ACC112 (cell line): ENCODE results near the gene DCAF8.

Experiments used
- H2AFZ ChIP-seq: fragments of 200-600 bp; sonication (generic); one replicate; pipeline ENCODE4 v1.6.0; 2017; ENCODE audit warnings: antibody characterized with exemption, low read length; ENCODE audit not compliant: unreplicated experiment
- H3K27ac ChIP-seq: fragments of 200-600 bp; sonication (generic); 2 replicates; pipeline ENCODE4 v1.5.1; 2014; ENCODE audit warnings: low read depth, mild to moderate bottlenecking, antibody characterized with exemption, low read length, moderate library complexity
- H3K27me3 ChIP-seq: fragments of 200-600 bp; sonication (generic); 2 replicates; pipeline ENCODE4 v1.6.1; 2014; ENCODE audit warnings: mild to moderate bottlenecking, antibody characterized with exemption, low read length, moderate library complexity, mixed read lengths; ENCODE audit not compliant: insufficient read depth
- H3K36me3 ChIP-seq: fragments of 200-600 bp; sonication (generic); 2 replicates; pipeline ENCODE4 v1.6.1; 2016; ENCODE audit warnings: mild to moderate bottlenecking, antibody characterized with exemption, low read length, moderate library complexity, mixed read lengths; ENCODE audit not compliant: insufficient read depth
- H3K4me1 ChIP-seq: fragments of 200-600 bp; sonication (generic); one replicate; pipeline ENCODE4 v1.6.1; 2016; ENCODE audit warnings: low read length, mixed read lengths; ENCODE audit not compliant: insufficient read depth, unreplicated experiment, control insufficient read depth
- H3K4me3 ChIP-seq: fragments of 200-600 bp; sonication (generic); 2 replicates; pipeline ENCODE4 v1.5.1; 2014; ENCODE audit warnings: mild to moderate bottlenecking, low read depth, low read length
- H3K79me2 ChIP-seq: fragments of 200-600 bp; sonication (generic); one replicate; pipeline ENCODE4 v1.6.0; 2016; ENCODE audit warnings: low read length; ENCODE audit not compliant: control insufficient read depth, unreplicated experiment, insufficient read depth

DCAF8 gene

DNA sequence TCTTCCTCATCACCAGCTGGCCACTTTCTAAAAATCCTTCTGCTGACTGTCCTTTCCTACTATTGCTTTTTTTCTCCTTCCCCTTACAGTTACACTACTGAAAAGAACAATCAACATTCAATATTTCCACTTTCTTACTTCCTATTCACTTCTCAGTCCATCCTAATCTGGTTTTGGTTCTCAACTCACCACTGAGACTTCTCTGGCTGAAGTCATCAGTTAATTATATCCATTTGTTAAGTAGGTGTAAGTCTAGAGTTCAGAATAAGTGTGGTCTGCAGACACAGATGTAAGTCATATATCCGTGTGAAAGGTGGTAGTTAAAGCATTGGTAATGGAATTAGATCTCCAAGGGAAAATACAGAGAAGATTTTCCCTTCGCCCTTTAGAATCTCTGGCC lies 35.7 kb downstream of the DCAF8 start:
- Histone ChIP-seq H3K79me2 (no peaks in the 10 kb centered on the region), H3K36me3 (peaks cover 52% of the 10 kb centered on the region), H3K27me3 (no peaks in the 10 kb centered on the region), H3K27ac (no peak overlapping the region), H2AFZ (no peak overlapping the region), H3K4me1 (no peaks in the 10 kb centered on the region), H3K4me3 (no peak overlapping the region)

DNA sequence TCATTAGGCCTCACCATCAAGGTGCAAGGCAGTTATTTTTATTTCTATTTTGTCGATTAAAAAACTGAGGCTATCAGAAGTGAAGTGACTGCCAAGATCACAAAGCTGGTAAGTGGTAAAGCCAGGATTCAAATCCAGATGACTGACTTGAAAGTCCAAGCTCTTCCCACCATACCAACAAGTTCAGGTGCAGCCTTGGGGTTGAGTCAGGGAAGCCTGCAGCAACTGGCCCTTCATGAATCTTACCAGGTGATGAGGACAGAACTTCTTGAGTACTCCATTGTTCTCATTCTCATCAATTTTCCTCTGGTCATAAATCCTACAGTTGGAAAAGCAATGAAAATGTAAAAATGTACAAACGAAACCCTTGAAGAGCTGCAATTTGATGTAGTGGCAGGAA lies 37.0 kb downstream of the DCAF8 start:
- H3K27ac ChIP-seq, result no peak overlapping the region
- no peaks in the 10 kb centered on the region for H3K79me2 ChIP-seq
- H3K4me3 ChIP-seq, result no peak overlapping the region
- H2AFZ ChIP-seq, result no peak overlapping the region
- no peaks in the 10 kb centered on the region for H3K27me3 ChIP-seq
- H3K4me1 ChIP-seq, result no peaks in the 10 kb centered on the region
- H3K36me3 ChIP-seq, result peaks cover 51% of the 10 kb centered on the region

DNA sequence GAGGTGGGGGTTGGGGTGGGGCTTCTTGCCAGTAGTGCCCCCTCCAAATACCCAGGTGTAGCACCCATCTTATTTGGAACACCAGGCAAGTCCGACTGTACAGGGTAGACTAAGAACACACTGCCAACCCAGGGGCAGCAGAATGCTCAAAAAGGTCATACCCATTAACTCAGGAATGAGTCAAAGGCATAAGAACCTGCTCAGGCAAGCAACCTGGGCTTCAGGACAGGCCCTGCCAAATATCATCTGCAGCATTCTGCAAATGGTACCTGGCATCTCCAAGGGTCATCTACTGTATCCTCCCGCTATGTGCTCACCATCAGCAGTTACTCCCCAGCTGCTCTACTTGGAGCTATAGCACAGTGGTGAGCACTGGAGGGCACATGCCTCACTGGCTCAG lies 37.7 kb downstream of the DCAF8 start:
- Histone ChIP-seq H3K79me2 (no peaks in the 10 kb centered on the region), H2AFZ (no peak overlapping the region), H3K27ac (no peak overlapping the region), H3K36me3 (peaks cover 51% of the 10 kb centered on the region), H3K4me3 (no peak overlapping the region), H3K27me3 (no peaks in the 10 kb centered on the region), H3K4me1 (no peaks in the 10 kb centered on the region)

DNA sequence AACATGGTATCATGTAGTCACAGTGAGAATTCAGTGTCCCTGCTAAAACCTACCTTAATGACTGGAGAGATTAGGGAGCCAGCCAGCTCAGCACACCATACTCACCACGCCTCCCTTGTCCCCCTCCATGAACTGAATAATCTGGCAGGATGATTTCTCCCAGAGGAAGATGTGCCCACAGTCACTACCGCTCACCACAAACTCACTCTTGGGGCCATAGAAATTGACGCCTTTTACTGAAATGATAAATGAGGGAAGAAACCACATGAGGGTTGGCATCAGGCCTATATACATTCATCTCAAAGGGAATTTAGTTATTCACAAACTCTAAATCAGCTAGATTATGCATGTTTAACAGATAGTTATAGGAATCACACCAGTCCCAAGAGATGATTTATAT lies 39.8 kb downstream of the DCAF8 start:
- H3K79me2 ChIP-seq, result no peaks in the 10 kb centered on the region
- H2AFZ ChIP-seq, result no peak overlapping the region
- no peaks in the 10 kb centered on the region for H3K27me3 ChIP-seq
- H3K36me3 ChIP-seq, result peaks cover 53% of the 10 kb centered on the region
- H3K4me3 ChIP-seq, result no peak overlapping the region
- no peak overlapping the region for H3K27ac ChIP-seq
- peaks cover 16% of the 10 kb centered on the region for H3K4me1 ChIP-seq

DNA sequence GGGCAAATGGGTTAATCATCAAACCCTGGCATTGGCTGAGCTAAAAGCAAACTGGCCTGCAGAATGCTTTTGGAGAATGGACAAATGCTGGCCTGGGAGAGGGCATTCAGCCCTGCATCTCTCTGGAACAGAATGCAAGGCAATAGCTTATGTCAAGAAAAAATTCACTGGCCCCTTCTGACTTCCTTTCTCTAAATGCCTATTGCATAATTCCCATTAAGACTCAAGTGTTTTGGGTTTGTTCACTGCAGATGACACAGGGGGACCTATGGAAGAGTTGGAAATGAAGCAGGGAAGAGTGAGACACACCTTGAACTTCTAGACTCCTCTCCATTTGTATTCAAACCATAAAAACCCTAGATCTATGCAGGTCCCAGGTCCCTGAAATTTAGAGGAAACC lies 41.3 kb downstream of the DCAF8 start:
- H3K4me3 ChIP-seq, result no peak overlapping the region
- peaks cover 21% of the 10 kb centered on the region for H3K4me1 ChIP-seq
- no peak overlapping the region for H2AFZ ChIP-seq
- no peaks in the 10 kb centered on the region for H3K79me2 ChIP-seq
- no peaks in the 10 kb centered on the region for H3K27me3 ChIP-seq
- H3K36me3 ChIP-seq, result peaks cover 44% of the 10 kb centered on the region; the same call in 1 of the 2 replicates
- no peak overlapping the region for H3K27ac ChIP-seq

DNA sequence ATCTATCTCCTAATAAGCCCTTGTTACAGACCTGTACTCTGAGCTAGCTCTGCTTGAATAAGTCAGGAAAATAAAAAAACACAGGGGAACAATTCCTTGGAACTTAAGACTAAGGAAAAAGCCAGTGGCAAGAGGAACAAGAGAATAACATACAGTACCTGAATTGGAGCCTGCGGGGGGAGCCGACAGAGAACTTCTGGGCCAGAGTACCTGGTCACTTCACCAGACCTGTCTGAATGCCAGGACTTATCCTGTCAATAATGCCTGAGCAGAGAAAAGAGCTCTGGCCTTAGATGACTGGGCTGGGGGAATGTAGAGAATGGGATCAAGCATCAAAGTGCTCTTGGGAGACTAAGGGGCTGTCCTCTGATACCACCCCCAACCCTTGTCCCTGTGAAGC lies 42.0 kb downstream of the DCAF8 start:
- H3K79me2 ChIP-seq, result no peaks in the 10 kb centered on the region
- H3K27me3 ChIP-seq, result no peaks in the 10 kb centered on the region
- no peak overlapping the region for H2AFZ ChIP-seq
- H3K27ac ChIP-seq, result no peak overlapping the region
- H3K4me3 ChIP-seq, result no peak overlapping the region
- peaks cover 52% of the 10 kb centered on the region; the same call in 1 of the 2 replicates for H3K36me3 ChIP-seq
- peaks cover 21% of the 10 kb centered on the region for H3K4me1 ChIP-seq

DNA sequence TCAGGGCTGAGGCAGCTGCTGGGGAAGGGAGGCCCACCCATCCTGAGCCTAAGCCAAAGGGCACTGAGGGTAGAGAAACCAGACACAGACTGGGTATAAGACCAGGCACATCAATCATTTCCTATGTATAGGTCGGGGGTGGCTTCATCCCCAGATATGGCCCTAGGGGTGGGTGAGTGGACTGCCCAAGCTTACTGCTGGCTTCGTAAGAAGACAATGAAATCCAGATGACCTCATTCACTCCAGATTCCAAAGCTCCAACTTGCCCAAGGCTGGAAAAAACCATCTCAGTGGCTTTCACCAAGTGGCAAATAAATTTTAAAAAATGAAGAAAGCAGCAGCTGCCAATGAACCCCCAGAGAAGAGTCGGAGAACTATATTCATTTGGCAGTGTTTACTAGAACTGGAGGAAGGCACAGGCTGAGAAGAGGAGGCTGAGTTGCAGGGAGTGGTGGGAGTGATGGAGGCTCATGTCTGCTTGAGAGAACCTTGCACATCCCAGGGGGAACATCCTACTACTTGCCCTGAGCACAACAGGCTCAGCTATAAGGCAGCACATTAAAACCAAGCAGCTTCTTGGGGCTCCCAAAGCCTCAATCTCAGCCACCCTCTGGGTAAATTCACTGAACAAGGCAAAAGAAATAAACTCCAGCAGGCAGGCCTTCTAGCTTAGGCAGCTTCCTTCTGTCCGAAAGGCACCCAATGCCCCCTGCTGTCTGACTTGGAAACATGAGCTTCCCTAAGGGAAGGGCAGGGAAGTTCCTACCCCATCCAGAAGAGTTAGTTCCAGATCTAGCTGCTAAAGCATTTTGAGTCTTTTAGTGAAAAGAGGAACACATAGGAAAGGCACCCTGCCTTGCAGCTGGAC lies 43.1 kb downstream of the DCAF8 start:
- Histone ChIP-seq H3K79me2 (no peaks in the 10 kb centered on the region), H3K36me3 (peaks cover 51% of the 10 kb centered on the region; the same call in 1 of the 2 replicates), H3K27ac (peak overlapping the region; percentile 36; the same call in 1 of the 2 replicates), H3K27me3 (no peaks in the 10 kb centered on the region), H3K4me1 (peaks cover 21% of the 10 kb centered on the region), H2AFZ (no peak overlapping the region), H3K4me3 (no peak overlapping the region)

DNA sequence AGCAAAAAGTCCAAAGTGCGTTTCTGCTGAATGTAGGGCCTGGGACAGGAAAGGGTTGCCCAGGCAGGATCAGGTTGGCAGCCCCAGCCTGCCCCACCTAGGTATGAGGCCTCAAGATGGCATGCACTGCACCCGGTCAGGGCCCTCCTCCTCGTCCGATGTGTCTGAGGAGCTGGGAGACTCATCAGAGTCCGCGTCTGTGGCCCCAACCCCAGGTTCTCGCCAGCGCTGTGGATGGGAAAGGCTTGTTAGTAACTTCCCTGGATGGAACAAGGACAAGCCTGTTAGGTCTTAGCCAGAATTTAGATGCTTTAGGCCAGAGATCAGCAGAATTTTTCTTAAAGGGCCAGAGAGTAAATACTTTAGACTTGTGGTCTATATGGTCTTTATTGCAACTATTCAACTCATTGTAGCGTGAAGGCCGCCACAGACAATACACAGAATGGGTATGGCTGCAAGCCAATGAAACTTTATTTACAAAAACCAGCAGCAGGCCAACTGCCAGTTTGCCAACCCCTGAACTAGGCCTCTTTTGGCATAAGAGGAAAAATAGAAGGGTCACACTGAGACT lies 44.8 kb downstream of the DCAF8 start:
- Histone ChIP-seq H3K4me3 (no peak overlapping the region), H3K79me2 (peaks cover 5% of the 10 kb centered on the region), H2AFZ (no peak overlapping the region), H3K27me3 (no peaks in the 10 kb centered on the region), H3K36me3 (peaks cover 42% of the 10 kb centered on the region; the same call in 1 of the 2 replicates), H3K27ac (peak overlapping the region; percentile 38), H3K4me1 (peaks cover 21% of the 10 kb centered on the region)

DNA sequence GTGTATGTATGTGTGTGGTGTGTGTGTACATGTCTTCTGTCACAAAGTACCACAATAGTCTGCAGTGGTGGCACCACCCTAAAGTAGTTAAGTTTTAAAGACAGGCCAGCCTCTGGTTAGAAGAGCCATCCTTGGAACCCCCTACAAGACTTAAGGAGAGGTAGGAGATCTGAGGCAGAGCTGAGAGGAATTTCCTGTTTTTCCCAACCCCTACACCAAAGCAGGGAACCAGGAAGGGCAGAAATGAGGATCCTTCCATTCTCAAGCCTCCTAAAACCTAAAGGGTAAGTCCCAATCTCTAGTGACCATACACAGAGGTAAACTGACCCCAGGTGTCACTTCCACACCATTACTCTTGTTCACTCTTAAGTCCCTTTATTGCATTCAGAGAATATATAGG lies 46.0 kb downstream of the DCAF8 start:
- no peak overlapping the region for H3K4me3 ChIP-seq
- no peak overlapping the region for H2AFZ ChIP-seq
- peaks cover 9% of the 10 kb centered on the region for H3K79me2 ChIP-seq
- no peak overlapping the region for H3K27ac ChIP-seq
- H3K4me1 ChIP-seq, result peaks cover 21% of the 10 kb centered on the region
- H3K27me3 ChIP-seq, result no peaks in the 10 kb centered on the region
- H3K36me3 ChIP-seq, result peaks cover 36% of the 10 kb centered on the region; the same call in 1 of the 2 replicates

DNA sequence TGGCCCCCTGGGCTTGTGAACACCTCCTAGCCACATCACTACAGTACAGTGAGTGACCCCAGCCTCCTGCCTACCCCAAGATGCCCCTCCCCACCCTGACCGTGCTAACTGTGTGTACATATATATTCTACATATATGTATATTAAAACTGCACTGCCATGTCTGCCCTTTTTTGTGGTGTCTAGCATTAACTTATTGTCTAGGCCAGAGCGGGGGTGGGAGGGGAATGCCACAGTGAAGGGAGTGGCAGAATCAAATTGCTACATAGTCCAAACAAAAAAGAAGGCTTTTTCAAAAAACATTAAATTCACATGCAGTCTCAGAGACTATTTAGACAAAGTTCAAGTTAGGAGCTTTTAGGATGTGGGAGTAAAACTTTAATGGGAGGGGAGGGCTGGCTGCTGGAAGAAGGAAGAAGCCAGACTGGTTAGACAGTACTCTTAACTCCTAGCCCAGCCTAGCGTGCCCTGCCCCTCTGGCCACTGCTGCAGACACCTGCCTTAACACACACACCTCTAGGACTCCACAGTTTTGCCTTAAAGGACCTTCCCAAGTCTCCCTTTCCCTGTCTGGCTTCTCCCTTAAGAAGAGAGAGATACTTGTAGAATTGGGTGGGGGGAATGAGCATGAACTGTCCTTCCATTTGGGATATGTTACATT lies 47.7 kb downstream of the DCAF8 start:
- H3K27me3 ChIP-seq, result no peaks in the 10 kb centered on the region
- peaks cover 32% of the 10 kb centered on the region for H3K4me1 ChIP-seq
- no peak overlapping the region for H3K4me3 ChIP-seq
- H2AFZ ChIP-seq, result no peak overlapping the region
- peaks cover 25% of the 10 kb centered on the region for H3K79me2 ChIP-seq
- no peak overlapping the region for H3K27ac ChIP-seq
- H3K36me3 ChIP-seq, result peaks cover 30% of the 10 kb centered on the region; the same call in 1 of the 2 replicates
